Stimulated activated CD8-positive, alpha-beta memory T cell treated with anti-CD3 and anti-CD28 coated beads, Interleukin-7, amount 100 ng/mL, for 48 hours (primary cell): ENCODE results near the gene YWHAG.
A peak's percentile ranks its signal among the peaks of the same experiment; 100 is the strongest.
"Not testable (repeated sequence)": the region's sequence is repeated elsewhere in the genome, so short reads cannot be mapped to it uniquely, and the experiment has no call there.

Experiments used
- DNase-seq, 2 donors: peaks; one replicate each; pipeline ENCODE4 v3.0.0-alpha.2; 2020; ENCODE audit warnings: low read depth in 1 of 2; ENCODE audit errors: extremely low read depth in 1 of 2

YWHAG gene

GRCh38 chr7:76381814-76382213 is 23.0 kb upstream of the YWHAG start:
- DNase-seq = no peak

- DNase-seq = no peak
These were observed 21.8 kb upstream of the YWHAG start for GRCh38 chr7:76380623-76380966.

DNA sequence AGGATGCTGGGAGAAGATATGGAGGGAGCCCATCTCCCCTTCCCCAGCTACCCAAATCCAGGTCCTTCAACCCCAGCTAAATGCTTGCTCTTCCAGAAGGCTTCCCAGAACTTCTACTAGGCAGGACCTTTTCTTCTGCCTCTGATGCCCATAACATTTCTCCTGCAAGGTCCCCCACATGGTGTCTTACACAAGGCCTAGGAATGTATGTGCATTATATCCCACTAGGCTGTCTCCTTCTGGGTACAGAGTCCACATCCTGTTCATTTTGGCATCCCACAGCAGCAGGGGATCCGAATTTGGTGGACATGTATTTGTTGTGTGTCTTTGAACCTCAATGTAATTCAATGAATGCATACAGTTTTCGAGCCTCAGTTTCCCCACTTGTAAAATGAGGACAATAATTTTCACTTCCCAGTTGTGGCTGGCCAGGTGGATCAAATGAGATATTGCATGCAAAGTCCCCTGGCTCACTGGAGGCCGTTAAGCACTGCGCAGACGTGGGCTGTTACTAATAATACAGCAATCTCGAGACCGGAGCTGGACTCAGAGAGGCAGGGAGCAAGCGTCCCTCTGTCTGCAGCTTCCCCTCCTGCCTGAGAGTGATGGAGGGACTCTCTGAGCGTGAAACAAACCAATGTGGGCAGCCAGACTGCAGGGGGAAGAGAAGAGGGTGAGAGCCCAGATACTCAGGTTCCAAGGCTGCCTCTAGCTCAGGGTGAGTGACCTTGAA is 18.6 kb upstream of the YWHAG start:
- no peak for DNase-seq

- no peak for DNase-seq
These were observed 16.5 kb upstream of the YWHAG start for GRCh38 chr7:76375251-76375650.

- DNase-seq = no peak
These were observed 14.4 kb upstream of the YWHAG start for GRCh38 chr7:76372984-76373833.

DNA sequence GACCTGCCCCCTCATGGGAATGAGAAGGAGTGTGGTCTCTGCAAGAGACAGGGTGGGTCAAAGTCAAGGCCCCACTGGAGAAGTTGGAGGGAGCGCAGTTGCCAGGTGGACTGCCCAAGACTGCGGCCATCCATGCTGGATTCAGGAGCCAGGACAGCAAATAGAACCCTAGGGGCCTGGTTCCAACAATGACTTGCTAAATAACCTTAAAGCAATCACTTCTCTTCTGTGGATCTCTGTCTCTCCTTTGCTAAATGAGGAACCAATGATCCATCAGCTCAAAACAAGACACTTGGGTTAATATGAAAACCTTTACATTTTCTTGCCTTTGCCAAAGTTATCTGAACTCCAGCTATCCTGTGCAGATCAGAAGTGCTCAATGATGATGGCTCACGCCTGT is 12.6 kb upstream of the YWHAG start:
- no peak for DNase-seq

GRCh38 chr7:76369018-76369417 is 10.2 kb upstream of the YWHAG start:
- no peak for DNase-seq

DNA sequence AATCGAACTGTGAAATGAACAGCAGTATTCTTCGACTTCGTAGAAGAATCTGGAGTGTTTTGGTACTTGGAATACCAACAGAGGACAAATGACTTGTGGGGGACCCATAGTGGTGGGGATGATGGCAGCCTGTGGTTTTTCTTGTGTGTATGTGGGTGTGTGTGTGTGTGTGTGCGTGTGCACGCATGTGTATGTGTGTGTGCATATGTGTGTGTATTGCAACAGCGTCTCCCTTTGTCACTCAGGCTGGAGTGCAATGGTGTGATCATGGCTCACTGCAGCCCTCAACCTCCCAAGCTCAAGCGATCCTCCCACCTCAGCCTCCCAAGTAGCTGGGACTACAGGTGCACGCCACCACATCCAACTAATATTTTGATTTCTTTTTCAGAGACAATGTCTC is 9.4 kb upstream of the YWHAG start:
- no peak for DNase-seq

DNA sequence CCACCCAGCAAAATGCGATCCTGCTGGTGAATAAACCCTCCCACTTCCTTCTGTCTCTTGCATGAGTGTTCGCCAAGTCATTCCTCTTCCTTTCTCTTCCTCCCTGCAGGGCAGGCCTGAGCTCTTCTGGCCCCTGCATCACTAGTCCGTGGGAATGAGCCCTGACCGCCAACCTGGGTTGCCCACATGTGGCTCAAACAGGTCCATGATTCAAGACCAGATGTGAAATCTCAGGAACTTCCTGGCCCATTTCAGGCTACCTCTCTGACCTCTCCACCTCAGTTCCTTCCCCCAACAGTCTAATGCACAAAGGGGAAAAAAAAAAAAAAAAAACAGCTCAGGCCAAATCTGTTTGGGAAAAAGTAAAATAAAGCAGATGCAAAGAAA is 5.4 kb upstream of the YWHAG start:
- no peak for DNase-seq

GRCh38 chr7:76363754-76364153 is 5.0 kb upstream of the YWHAG start:
- DNase-seq = not testable (repeated sequence)

DNA sequence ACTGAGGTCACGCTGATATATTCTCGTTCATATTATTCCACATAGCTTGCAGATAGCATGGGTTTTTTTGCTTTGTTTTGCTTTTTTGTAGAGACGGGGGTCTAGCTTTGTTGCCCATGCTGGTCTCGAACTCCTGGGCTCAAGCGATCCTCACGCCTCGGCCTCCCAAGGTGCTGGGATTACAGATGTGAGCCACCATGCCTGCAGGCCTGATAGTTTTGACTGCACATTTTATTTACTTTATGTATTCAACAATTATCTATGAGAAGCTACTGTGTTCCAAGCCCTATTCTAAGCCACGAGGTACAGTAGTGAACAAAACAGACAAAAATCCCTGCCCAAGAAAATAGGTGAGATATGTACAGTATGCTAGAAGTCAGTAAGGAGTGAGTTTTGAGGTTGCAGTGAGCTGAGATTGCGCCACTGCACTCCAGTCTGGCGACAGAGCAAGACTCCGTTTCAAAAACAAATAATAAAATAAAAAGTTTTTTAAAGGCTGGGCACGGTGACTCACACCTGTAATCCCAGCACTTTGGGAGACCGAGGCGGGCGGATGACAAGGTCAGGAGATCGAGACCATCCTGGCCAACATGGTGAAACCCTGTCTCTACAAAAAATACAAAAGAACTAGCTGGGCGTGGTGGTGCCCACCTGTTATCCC is 1.3 kb upstream of the YWHAG start:
- no peak for DNase-seq

DNA sequence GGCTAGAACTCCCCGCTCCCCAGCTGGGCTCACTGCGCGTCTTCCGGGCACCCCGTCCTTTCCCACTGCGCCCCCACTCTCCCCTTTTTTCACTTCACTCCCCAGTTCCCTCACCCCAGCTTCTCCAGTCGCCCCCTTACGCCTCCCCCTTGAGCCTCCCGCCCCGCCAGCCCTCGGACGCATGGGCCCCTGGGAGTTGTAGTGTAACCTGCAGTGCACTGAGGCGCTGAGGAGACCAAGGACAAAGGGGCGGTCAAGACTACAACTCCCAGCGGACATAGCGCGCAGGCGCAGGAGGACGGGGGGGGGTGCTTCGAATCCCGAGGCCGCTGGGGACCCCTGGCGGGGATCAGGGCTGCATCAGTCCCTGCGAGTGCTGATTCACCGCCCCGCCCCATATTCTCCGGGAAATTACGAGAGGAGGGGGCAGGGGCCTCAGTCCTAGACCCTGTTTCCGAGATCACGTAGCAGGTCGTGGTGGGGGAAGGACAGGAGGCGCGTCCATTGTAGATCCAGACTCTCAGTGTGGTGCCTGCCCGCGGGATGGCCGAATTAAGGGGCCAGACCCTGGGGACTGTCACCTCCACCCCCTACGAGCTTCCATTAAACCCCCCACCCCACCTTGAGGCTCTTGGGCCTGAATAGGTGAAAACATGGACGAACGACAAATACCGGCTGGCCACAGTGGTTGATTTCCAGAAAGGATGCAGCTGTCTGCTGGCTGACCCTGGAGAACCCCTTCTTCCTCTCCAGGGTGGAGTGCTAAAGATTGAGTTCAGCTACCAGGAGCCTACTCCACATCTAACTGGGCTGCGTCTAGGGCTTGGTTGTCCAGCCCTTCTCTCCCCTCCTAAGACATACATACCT is 553 bp upstream of the YWHAG start:
- peak; percentile 85 to 94 for DNase-seq

DNA sequence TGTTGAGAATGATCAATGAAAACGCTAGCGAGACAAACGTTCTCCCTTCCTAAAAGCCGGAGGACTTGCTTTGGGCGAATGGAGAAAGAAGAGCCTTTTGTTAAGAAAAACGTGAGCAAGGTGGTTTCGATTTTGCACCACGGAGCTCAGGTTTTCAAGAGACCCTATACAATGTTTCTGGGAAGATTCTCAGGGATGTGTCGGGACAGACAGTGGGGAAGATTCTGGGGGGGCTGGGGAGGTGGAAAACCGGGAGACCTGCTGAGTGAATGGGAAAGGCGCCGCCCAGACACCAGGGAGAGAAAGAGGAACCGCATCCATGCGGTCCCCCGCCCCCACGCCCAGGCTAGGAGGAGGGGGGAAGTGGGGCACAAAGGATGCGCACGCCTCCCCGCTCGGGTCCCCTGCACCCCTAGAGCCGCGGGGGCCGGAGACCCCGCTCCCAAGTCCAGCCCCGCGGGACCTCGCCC is 745 bp downstream of the YWHAG start:
- DNase-seq = peak in 1 of 2 donors; percentile 15

- no peak for DNase-seq
These were observed 1.2 kb downstream of the YWHAG start for GRCh38 chr7:76357475-76358010.

DNA sequence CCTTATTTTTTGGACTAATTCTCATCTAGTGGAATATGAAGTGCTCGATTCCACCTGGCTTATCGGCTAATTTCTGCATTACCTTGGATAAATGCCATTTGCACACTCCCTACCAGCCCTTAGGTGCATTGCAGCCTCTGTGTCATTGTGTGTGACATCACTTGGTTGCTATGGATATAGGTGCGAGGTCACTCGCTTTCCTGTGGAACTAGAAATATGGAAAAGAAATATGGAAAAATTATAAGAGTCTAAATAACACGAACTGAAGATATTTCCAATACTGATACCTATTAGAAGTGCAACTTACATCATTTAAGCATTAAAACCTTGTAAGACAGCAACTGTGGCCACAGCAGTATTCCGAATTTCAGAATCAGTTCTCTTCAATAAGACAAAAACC is 2.0 kb downstream of the YWHAG start:
- no peak for DNase-seq

DNA sequence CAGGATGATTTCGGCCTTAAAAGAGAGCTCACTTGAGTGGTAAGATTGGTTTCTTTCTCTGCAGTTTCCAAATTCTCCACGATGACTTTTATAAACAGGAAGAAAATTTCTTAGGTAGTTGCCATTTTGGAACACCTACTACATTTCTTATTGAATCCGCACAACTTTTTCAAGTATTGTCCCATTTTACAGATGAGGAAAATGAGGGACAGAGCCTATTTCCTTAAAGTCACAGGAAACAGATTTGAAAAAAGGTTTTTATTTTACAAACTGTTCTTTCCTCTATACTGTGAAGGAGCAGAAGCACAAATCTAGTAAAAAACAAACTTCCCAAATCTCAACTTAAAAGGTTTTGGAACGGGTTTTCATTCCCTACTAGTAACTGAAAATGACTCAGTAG is 2.7 kb downstream of the YWHAG start:
- no peak for DNase-seq

- DNase-seq = no peak
These were observed 3.6 kb downstream of the YWHAG start for GRCh38 chr7:76354981-76355730.

DNA sequence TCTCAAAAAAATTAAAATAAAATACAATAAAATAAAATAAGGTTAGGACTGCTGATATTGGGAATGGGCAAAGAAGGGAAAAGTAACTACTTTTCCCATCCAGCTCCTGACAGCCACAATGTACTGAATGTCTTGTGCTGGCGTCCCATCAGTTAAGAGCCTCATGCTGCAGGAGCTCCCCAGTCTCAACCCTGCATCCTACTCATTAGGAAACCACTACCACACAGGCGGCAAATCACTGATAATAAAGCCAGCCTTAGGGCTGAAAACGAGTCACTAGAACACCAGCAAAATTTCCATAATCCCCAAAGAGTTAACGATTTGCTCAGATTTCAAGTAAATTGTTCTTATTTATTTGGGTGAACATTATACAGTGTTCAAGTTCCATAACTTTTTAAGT is 4.3 kb downstream of the YWHAG start:
- no peak for DNase-seq

DNA sequence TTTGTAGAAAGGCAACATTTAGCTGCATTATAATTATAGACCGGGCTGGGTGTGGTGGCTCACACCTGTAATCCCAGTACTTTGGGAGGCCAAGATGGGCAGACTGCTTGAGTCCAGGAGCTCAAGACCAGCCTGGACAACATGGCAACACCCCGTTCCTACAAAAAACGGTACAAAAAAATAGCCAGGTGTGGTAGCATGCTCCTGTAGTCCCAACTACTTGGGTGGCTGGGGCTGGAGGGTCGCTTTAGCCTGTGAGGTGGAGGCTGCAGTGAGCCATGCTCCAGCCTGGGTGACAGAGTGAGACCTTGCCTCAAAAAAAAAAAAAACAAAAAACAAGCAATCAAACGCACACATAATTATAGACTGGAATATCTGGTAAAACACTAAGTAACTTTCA is 5.0 kb downstream of the YWHAG start:
- no peak for DNase-seq

DNA sequence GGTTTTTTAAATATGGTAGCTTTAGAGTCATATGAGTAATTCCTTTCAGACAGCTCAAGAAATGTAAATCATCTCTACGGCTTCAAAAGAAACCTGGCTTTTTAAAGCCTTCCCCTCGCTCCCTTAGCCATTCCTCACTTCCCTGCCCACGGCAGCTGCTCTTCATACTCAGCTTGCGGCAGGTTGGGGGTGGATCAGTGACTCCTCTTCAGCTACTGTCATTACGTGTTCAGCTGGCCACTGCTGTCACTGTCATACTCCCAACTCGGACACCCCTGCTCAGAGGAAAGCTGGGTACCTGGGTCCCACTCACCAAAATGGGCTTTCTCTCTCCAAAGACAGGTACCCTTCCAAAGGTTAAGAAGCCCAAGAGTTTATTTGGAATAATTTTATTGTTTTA is 6.6 kb downstream of the YWHAG start:
- no peak for DNase-seq
